ENCODE results near the gene CORO1C.

Gene CORO1C

DNA sequence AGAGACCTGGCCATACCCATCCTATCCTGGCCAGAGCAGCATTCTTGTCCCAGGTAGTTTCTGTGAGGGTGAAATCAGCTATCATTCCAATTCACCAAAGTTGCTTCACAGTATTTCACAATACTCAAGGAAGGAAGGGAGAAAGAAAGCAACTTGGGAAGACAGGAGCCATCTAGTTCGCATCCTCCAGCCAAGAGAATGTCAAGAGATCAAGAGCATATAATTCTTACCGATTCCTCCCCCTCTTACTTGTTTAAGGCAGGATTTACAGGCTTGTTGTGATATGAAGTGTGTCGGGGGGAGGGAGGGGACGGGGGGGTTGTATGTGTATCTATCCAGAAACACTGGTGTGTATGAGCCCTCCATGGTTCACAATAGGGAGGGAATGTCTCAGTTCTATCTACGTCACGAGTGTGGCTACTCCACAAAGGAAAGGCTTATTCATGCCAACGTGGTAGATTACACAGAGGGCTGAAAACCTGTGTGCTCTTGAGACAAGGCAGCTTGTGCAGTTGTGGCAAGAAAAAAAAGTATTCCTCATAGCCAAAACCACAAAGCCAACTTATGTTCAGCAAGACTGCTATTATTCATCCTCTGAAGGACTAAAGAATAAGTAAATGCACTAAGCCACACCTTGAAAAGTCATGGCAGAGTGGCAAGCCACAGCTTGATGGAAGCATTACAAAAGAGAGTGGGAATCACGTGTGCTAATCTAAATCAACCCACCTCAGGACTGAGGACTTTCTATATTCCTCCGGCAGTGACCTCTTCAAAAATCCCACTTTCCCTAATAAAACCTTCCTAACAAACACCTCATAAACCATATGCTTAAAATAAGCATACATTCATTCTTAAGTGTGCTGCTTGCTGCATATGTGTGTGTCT lies 35.0 kb downstream of the CORO1C start:
- TF ChIP-seq EZH2 (IDR thresholded peaks at IDR 0.05; ENCODE audit: borderline replicate concordance, low read depth, low read length, severe bottlenecking): no peak
- TF ChIP-seq, protein P1, sequence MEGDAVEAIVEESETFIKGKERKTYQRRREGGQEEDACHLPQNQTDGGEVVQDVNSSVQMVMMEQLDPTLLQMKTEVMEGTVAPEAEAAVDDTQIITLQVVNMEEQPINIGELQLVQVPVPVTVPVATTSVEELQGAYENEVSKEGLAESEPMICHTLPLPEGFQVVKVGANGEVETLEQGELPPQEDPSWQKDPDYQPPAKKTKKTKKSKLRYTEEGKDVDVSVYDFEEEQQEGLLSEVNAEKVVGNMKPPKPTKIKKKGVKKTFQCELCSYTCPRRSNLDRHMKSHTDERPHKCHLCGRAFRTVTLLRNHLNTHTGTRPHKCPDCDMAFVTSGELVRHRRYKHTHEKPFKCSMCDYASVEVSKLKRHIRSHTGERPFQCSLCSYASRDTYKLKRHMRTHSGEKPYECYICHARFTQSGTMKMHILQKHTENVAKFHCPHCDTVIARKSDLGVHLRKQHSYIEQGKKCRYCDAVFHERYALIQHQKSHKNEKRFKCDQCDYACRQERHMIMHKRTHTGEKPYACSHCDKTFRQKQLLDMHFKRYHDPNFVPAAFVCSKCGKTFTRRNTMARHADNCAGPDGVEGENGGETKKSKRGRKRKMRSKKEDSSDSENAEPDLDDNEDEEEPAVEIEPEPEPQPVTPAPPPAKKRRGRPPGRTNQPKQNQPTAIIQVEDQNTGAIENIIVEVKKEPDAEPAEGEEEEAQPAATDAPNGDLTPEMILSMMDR (IDR thresholded peaks at IDR 0.05; ENCODE audit: borderline replicate concordance, extremely low read depth, low read length, poor library complexity, severe bottlenecking): no peak
- H3K27me3 ChIP-seq (ENCODE audit: insufficient read depth, low read length, poor library complexity): no peaks in the 10 kb centered on the region
- peak overlapping the region; percentile 51 for H3K4me2 ChIP-seq (ENCODE audit: insufficient read depth, low read length)
- peaks cover 55% of the 10 kb centered on the region for H3K4me1 ChIP-seq (ENCODE audit: insufficient read depth, low read length)
- H3K9me3 ChIP-seq (ENCODE audit: insufficient read depth, low read length, severe bottlenecking): no peaks in the 10 kb centered on the region
- peaks cover 37% of the 10 kb centered on the region for H3K36me3 ChIP-seq (ENCODE audit: insufficient read depth, low read length)
- no peak overlapping the region for H2AFZ ChIP-seq (ENCODE audit: low read depth, low read length)
- peaks cover 6% of the 10 kb centered on the region; the same call in 1 of the 2 replicates for H4K20me1 ChIP-seq (ENCODE audit: insufficient read depth, low read length)
- DNase-seq (peak; percentile 47), ATAC-seq (ENCODE audit: insufficient read depth, low read depth) (peak; percentile 73)
- H3K27ac ChIP-seq (ENCODE audit: low read length): peak overlapping the region; percentile 69
- 0 out of 2 replicates have a peak overlapping the region, but pooled peaks have one; percentile 11 for H3K9ac ChIP-seq (ENCODE audit: low read depth, low read length)
- H3K79me2 ChIP-seq (ENCODE audit: insufficient read depth, low read length): peaks cover 41% of the 10 kb centered on the region
- no peak overlapping the region for H3K4me3 ChIP-seq (ENCODE audit: low read depth in 1 of 2, low read length in 2 of 2)

DNA sequence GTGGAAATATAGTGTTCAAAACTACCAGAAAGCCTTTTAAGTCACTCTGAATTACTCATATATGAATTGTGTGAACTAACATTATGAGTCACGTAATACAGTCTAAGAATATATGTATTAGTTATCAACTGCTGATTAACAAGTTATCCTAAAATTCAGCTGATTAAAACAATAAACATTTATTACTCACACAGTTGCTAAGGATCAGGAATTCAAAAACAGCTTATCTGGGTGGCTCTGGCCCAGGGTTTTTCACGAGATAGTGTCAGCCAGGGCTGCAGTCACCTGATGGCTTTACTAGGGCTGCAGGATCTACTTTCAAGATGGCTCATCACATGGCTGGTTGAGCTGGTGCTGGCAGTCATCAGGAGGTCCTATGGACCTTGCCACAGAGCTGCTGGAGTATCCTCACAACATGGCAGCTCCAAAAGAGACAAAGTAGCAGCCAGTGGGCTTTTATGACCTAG lies 36.5 kb downstream of the CORO1C start:
- H3K9me3 ChIP-seq (ENCODE audit: insufficient read depth, low read length, severe bottlenecking): no peaks in the 10 kb centered on the region
- no peak overlapping the region for H3K9ac ChIP-seq (ENCODE audit: low read depth, low read length)
- no peak overlapping the region for H3K4me2 ChIP-seq (ENCODE audit: insufficient read depth, low read length)
- 0 out of 2 replicates have a peak, but pooled peaks cover 6% of the 10 kb centered on the region for H4K20me1 ChIP-seq (ENCODE audit: insufficient read depth, low read length)
- H3K79me2 ChIP-seq (ENCODE audit: insufficient read depth, low read length): peaks cover 47% of the 10 kb centered on the region
- H2AFZ ChIP-seq (ENCODE audit: low read depth, low read length): no peak overlapping the region
- no peak overlapping the region for H3K27ac ChIP-seq (ENCODE audit: low read length)
- H3K4me1 ChIP-seq (ENCODE audit: insufficient read depth, low read length): peaks cover 70% of the 10 kb centered on the region
- no peak for ATAC-seq (ENCODE audit: insufficient read depth, low read depth)
- no peak overlapping the region for H3K4me3 ChIP-seq (ENCODE audit: low read depth in 1 of 2, low read length in 2 of 2)
- no peak for TF ChIP-seq EZH2 (IDR thresholded peaks at IDR 0.05; ENCODE audit: borderline replicate concordance, low read depth, low read length, severe bottlenecking)
- TF ChIP-seq, protein P1 (IDR thresholded peaks at IDR 0.05; ENCODE audit: borderline replicate concordance, extremely low read depth, low read length, poor library complexity, severe bottlenecking): no peak
- DNase-seq: no peak
- peaks cover 23% of the 10 kb centered on the region for H3K36me3 ChIP-seq (ENCODE audit: insufficient read depth, low read length)
- no peaks in the 10 kb centered on the region for H3K27me3 ChIP-seq (ENCODE audit: insufficient read depth, low read length, poor library complexity)

DNA sequence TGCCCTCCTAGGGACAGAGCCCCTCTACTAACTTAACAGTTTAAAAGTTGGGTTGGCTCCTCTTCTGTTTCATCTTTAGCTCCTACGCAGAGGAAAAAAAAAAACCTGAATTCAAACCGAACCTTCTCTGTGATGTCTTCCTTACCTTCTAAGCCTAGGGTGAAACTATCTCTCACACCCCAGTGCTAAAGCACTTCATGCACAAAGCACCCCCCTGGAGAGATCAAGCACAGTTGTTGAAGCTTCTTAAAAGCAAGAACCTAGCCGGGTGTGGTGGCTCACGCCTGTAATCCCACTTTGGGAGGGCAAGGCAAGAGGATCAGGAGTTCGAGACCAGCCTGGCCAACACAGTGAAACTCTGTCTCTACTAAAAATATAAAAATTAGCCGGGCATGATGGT lies 37.6 kb downstream of the CORO1C start:
- H3K4me1 ChIP-seq (ENCODE audit: insufficient read depth, low read length): peaks cover 81% of the 10 kb centered on the region

More for the DNA sequence above, 37.6 kb downstream of the CORO1C start:
- Histone ChIP-seq H3K9ac (ENCODE audit: low read depth, low read length) (no peak overlapping the region), H2AFZ (ENCODE audit: low read depth, low read length) (no peak overlapping the region), H3K36me3 (ENCODE audit: insufficient read depth, low read length) (peaks cover 12% of the 10 kb centered on the region), H3K27me3 (ENCODE audit: insufficient read depth, low read length, poor library complexity) (no peaks in the 10 kb centered on the region), H3K4me3 (ENCODE audit: low read depth in 1 of 2, low read length in 2 of 2) (no peak overlapping the region), H3K4me2 (ENCODE audit: insufficient read depth, low read length) (no peak overlapping the region), H3K79me2 (ENCODE audit: insufficient read depth, low read length) (peaks cover 52% of the 10 kb centered on the region), H3K27ac (ENCODE audit: low read length) (peak overlapping the region; percentile 1; the same call in 1 of the 2 replicates), H3K9me3 (ENCODE audit: insufficient read depth, low read length, severe bottlenecking) (no peaks in the 10 kb centered on the region), H4K20me1 (ENCODE audit: insufficient read depth, low read length) (0 out of 2 replicates have a peak, but pooled peaks cover 6% of the 10 kb centered on the region)
- no peak for TF ChIP-seq EZH2 (IDR thresholded peaks at IDR 0.05; ENCODE audit: borderline replicate concordance, low read depth, low read length, severe bottlenecking)
- TF ChIP-seq, protein P1 (IDR thresholded peaks at IDR 0.05; ENCODE audit: borderline replicate concordance, extremely low read depth, low read length, poor library complexity, severe bottlenecking): no peak
- DNase-seq (no peak), ATAC-seq (ENCODE audit: insufficient read depth, low read depth) (no peak)

Data from DND-41 (cell line).